HFFc6 (cell line): ENCODE data around the gene MYOD1. TPM values are rescaled to one million over a fixed set of nuclear protein-coding genes. Genes with fewer than 3 reads are reported as not detected.

Source experiments
- DNase-seq: peaks from one replicate; pipeline ENCODE4 v3.0.0-alpha.2; 2018
- H3K27ac Mint-ChIP-seq: 2 replicates; pipeline ENCODE4 v1.8.0; 2020; ENCODE audit warnings: mild to moderate bottlenecking, mixed read lengths
- H3K27me3 Mint-ChIP-seq: 2 replicates; pipeline ENCODE4 v1.8.0; 2021; ENCODE audit warnings: mild to moderate bottlenecking, moderate library complexity, mixed read lengths; ENCODE audit not compliant: insufficient read depth
- H3K36me3 Mint-ChIP-seq: 2 replicates; pipeline ENCODE4 v1.8.0; 2021; ENCODE audit warnings: low read depth, mixed read lengths
- H3K4me1 Mint-ChIP-seq: 2 replicates; pipeline ENCODE4 v1.8.0; 2020; ENCODE audit warnings: low read depth, mixed read lengths
- H3K4me3 Mint-ChIP-seq: 2 replicates; pipeline ENCODE4 v1.8.0; 2020; ENCODE audit warnings: mild to moderate bottlenecking, moderate library complexity, mixed read lengths
- H3K9me3 Mint-ChIP-seq: 2 replicates; pipeline ENCODE4 v1.8.0; 2020; ENCODE audit warnings: mild to moderate bottlenecking, mixed read lengths
- total RNA-seq, 6 experiments: library from RNA; stranded (reverse); fragmentation: NEBNext Ultra II Directional; extraction: Animal tissue kit (Norgen Biotek cat#: 25700); gene quantifications; 2 replicates in 1 of 6; 3 replicates in 5 of 6; pipeline ENCODE4 v1.2.3, GENCODE V29; 2021
- TF ChIP-seq, protein P1 (sequence below): fragments of 200-600 bp; sonication (generic); IDR thresholded peaks from 2 replicates; pipeline ENCODE4 v1.5.0; 2021; ENCODE audit warnings: antibody characterized with exemption, mild to moderate bottlenecking

Gene MYOD1
- total RNA-seq, 6 experiments from 2014 or later = not detected

DNA sequence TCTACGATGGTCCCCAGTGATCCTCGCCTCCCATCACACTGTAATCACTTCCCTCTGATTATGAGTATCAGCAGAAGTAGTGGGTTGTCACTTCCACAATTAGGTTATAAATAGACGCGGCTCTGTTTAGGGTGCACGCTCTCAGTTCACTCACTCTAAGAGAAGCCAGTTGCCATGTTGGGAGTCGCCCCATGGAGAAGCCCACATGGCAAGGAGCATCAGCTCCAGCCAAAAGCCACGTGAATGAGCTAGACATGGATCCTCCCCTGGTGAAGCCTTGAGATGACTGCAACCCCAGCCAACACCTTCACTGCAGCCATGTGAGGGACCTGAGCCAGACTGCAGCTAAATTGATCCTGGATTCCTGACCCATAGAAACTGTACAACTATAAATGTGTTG lies 26.4 kb upstream of the MYOD1 start:
- H3K4me3 Mint-ChIP-seq = no peak overlapping the region
- H3K9me3 Mint-ChIP-seq = no peaks in the 10 kb centered on the region
- no peaks in the 10 kb centered on the region for H3K36me3 Mint-ChIP-seq
- DNase-seq = no peak
- no peaks in the 10 kb centered on the region for H3K4me1 Mint-ChIP-seq
- H3K27me3 Mint-ChIP-seq = peaks cover 46% of the 10 kb centered on the region
- TF ChIP-seq, protein P1, sequence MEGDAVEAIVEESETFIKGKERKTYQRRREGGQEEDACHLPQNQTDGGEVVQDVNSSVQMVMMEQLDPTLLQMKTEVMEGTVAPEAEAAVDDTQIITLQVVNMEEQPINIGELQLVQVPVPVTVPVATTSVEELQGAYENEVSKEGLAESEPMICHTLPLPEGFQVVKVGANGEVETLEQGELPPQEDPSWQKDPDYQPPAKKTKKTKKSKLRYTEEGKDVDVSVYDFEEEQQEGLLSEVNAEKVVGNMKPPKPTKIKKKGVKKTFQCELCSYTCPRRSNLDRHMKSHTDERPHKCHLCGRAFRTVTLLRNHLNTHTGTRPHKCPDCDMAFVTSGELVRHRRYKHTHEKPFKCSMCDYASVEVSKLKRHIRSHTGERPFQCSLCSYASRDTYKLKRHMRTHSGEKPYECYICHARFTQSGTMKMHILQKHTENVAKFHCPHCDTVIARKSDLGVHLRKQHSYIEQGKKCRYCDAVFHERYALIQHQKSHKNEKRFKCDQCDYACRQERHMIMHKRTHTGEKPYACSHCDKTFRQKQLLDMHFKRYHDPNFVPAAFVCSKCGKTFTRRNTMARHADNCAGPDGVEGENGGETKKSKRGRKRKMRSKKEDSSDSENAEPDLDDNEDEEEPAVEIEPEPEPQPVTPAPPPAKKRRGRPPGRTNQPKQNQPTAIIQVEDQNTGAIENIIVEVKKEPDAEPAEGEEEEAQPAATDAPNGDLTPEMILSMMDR = no peak
- H3K27ac Mint-ChIP-seq = no peak overlapping the region

DNA sequence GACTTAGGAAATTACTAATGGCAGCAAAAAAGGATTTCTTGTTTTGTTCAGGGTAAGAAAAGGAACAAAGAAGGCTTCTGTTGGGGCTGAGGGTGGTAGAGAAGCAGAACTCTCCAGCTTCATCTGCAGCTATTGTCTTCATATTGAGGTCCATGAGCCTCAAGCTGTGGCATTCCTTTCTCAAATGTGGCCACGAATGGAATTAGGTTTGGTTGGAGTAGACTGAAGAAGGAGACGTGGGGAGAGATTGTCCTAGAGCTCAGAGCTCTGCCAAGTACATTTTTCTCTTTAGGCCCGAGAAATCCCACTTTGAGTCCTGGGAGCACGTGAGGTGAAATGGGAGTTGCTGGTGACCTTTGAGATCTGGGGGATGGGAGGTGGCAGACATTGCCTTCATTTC lies 25.8 kb upstream of the MYOD1 start:
- Mint-ChIP-seq H3K9me3 (no peaks in the 10 kb centered on the region), H3K27me3 (peaks cover 46% of the 10 kb centered on the region), H3K4me3 (no peak overlapping the region), H3K27ac (no peak overlapping the region), H3K36me3 (no peaks in the 10 kb centered on the region), H3K4me1 (no peaks in the 10 kb centered on the region)
- DNase-seq = no peak
- TF ChIP-seq, protein P1 = no peak

DNA sequence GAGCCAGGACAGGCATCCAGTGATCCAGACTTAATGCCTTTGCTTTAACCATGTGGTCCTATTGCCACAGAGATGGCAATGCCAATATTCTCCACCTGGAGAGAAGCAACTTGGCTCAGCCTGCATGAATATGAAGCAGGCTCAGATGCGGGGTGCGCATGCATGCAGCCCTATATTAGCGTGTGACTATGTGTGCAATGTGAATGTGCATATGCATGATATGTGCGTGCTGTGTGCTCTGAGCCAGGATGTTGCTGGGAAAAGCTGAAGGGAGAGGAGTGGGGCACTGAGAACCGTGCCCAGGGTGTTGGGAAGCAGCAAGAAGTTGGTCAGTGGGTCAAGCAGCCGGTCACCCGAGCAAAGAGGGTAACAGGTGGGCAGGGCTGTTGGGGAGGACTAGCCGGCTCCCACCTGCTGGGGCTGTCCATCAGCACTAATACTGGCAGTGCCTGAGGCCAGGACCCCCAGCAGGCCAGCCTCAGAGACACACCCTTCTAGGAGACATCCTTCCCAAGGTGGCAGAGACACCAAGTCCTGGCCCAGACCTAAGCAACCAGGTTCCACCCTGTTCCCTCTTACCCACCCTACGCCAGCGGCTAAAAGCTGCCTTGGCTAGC lies 24.8 kb upstream of the MYOD1 start:
- Mint-ChIP-seq H3K4me1 (no peaks in the 10 kb centered on the region), H3K27me3 (peaks cover 46% of the 10 kb centered on the region), H3K27ac (no peak overlapping the region), H3K9me3 (no peaks in the 10 kb centered on the region), H3K36me3 (no peaks in the 10 kb centered on the region), H3K4me3 (no peak overlapping the region)
- TF ChIP-seq, protein P1 = no peak
- DNase-seq = no peak

DNA sequence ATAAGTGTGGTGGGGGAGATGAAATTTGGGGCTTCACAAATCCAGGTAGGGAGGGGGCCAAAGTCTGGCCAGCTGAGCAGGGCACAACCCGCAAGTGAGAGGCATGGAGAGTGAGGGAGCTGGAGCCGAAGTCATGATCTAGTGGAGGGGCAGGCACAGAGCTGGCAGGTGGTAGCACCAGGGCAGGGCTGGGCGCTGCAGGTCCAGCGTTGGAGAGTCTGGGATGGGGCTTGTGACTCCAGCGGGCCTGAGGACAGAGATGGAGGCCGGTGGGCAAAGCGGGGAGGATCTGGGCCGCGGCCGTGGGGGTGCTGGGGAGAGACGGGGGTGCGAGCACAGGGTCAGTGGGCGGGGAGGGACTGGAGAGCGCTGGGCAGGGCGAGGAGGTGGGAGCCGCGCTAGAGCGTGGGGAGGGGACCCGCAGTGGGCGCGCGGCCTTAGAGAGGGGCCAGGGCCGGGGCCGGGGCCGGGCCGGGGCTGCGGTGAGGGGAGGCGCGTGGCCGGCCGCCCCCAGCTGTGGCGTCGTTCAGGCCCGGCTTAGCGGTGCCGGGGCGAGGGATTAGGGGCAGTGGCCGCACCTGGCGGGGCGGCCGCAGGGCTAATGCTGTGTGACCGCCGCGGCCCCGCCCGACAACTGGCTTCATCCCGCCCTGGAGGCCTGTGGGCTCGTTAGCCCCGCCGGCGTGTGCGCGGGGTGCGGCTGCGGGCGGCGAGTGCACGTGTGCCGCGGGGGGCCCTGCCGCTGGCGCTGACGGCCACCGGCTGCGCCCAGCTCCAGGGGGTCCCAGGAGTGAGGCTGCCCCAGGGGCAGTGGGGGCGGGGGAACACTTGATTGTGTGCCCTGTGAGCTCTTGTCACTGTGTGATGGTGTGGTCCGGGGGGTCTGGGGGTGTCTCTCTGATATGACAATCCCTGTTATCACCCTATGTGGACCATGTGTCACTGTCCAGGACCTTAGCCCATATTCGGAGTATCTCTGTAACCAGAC lies 23.6 kb upstream of the MYOD1 start:
- no peak overlapping the region for H3K27ac Mint-ChIP-seq
- H3K9me3 Mint-ChIP-seq = no peaks in the 10 kb centered on the region
- H3K4me3 Mint-ChIP-seq = no peak overlapping the region
- H3K27me3 Mint-ChIP-seq = peaks cover 46% of the 10 kb centered on the region
- no peaks in the 10 kb centered on the region for H3K4me1 Mint-ChIP-seq
- no peaks in the 10 kb centered on the region for H3K36me3 Mint-ChIP-seq
- TF ChIP-seq, protein P1 = no peak
- no peak for DNase-seq

DNA sequence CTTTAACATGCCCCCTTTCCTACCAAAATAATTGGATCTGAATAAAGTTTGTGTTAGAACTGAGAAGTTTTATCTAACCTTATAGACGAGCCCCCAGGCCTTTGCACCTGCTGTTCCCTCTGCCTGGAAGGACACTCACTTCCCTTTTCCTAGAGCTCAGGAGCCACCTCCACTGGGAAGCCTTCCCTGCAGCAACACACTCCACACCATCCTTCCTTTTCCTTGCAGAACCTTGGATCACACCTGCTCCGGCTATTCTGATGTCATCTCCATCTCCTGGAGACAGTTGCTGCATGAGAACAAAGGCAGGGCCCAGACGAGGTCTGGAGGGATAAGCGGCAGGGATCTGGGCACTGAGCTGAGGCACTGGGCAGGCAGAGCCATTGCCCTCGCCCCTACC lies 22.6 kb upstream of the MYOD1 start:
- Mint-ChIP-seq H3K4me3 (no peak overlapping the region), H3K4me1 (no peaks in the 10 kb centered on the region), H3K27ac (no peak overlapping the region), H3K9me3 (no peaks in the 10 kb centered on the region), H3K36me3 (no peaks in the 10 kb centered on the region), H3K27me3 (peaks cover 41% of the 10 kb centered on the region)
- TF ChIP-seq, protein P1 = no peak
- no peak for DNase-seq
